Measurements from ENCODE around the gene PAN2.
"Not testable (repeated sequence)": the region's sequence is repeated elsewhere in the genome, so short reads cannot be mapped to it uniquely, and the experiment has no call there.

PAN2 gene

DNA sequence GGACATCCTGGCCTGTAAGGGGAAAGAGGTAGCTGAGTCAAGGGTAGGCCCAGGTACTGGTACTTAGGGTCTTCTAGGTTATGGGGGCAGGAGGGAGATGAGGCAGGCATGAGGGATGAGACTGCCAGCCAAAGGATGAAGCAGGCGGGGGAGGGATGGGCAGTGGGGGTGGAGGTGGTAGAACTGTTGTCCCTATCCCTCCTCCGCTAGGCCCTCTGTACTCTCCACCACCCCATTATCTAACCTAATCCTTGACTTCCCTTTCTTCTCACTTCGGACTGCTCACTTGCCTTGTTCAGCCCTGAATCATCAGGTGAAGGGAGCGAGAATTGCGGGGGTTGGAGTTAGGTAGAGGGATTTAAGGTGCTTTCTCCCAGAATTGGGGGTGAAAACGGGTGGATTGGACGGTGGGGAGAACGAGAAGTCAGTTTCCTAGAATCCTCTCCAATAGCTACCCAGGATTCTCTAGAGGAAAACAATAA is 562 bp downstream of the PAN2 start:
- no peak for FAIRE-seq
- DNase-seq (ENCODE audit: insufficient read length, low spot score), result no peak
- TF ChIP-seq TAF1 (IDR thresholded peaks at IDR 0.05; ENCODE audit: low read depth, low read length) (no peak), PAX5 (IDR thresholded peaks at IDR 0.05; ENCODE audit: insufficient read depth, low read length, severe bottlenecking) (no peak), POU2F2 (IDR thresholded peaks at IDR 0.05; ENCODE audit: low read depth, low read length) (no peak), POLR2A (IDR thresholded peaks at IDR 0.05; ENCODE audit: low read depth, low read length) (peak; percentile 65; the same call in 1 of the 2 replicates), SPI1 (IDR thresholded peaks at IDR 0.05; ENCODE audit: low read depth, low read length) (no peak), POLR2AphosphoS5 (IDR thresholded peaks at IDR 0.05; ENCODE audit: low read depth, low read length) (peak; percentile 30; the same call in 1 of the 2 replicates)

DNA sequence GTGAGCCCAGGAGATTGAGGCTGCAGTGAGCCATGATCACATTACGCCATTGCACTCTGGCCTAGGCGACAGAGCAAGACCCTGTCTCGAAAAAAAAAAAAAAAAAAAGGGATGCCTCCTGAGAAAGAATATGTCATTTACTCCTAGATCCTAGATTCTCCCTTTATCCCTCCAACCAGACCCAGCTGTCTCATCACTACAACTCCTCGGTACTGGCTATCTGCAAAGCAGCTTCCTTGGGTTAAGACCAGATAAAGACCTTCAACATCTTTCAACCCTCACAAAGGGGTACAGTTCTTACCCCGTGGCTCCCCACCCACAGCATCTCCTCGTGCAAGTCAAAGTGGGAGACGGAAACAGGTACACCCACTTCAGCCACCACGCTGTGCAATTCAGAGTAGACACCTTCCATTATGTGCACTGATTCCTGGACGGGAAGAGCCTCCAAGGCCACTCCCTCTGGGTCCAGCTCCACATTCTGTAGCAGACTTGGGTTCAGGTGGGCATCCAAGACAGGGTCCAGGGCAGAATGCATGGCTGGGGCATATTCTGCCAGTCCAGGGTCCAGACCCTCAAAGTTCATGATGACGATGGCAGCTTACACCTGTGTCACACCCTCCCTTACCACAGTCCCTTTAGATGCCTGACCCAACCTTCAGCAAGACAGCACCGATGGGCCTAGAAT is 1.1 kb downstream of the PAN2 start:
- FAIRE-seq, result peak; percentile 71
- TF ChIP-seq PAX5 (IDR thresholded peaks at IDR 0.05; ENCODE audit: insufficient read depth, low read length, severe bottlenecking), result no peak
- TF ChIP-seq POLR2A (IDR thresholded peaks at IDR 0.05; ENCODE audit: low read depth, low read length), result no peak
- no peak for TF ChIP-seq TAF1 (IDR thresholded peaks at IDR 0.05; ENCODE audit: low read depth, low read length)
- TF ChIP-seq POLR2AphosphoS5 (IDR thresholded peaks at IDR 0.05; ENCODE audit: low read depth, low read length), result no peak
- TF ChIP-seq SPI1 (IDR thresholded peaks at IDR 0.05; ENCODE audit: low read depth, low read length), result no peak
- no peak for TF ChIP-seq POU2F2 (IDR thresholded peaks at IDR 0.05; ENCODE audit: low read depth, low read length)
- DNase-seq (ENCODE audit: insufficient read length, low spot score), result no peak

DNA sequence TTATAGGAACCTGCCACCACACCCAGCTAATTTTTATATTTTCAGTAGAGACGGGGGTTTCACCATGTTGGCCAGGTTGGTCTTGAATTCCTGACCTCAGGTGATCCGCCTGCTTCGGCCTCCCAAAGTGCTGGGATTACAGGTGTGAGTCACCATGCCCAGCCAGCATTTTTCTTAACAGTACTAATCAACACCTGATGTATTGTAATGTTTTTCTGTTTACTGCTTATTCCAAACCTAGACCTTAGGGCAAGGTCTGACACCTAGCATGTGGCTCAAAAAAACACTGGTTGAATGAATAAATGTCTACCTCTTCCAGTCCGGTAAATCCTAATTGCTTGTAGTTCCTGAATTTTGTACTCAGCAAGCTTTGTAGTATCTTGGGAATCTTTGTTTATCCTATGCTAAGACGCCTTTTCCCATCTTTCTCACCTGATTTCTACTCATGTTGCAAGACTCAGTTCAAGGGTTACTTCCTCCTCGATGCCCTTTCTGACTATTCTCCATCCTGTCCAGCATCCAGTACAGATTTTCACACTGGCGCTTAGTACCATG is 2.8 kb downstream of the PAN2 start:
- no peak for DNase-seq (ENCODE audit: insufficient read length, low spot score)
- TF ChIP-seq SPI1 (IDR thresholded peaks at IDR 0.05; ENCODE audit: low read depth, low read length) (no peak), PAX5 (IDR thresholded peaks at IDR 0.05; ENCODE audit: insufficient read depth, low read length, severe bottlenecking) (no peak), TAF1 (IDR thresholded peaks at IDR 0.05; ENCODE audit: low read depth, low read length) (no peak), POU2F2 (IDR thresholded peaks at IDR 0.05; ENCODE audit: low read depth, low read length) (no peak), POLR2A (IDR thresholded peaks at IDR 0.05; ENCODE audit: low read depth, low read length) (no peak)
- no peak for FAIRE-seq

DNA sequence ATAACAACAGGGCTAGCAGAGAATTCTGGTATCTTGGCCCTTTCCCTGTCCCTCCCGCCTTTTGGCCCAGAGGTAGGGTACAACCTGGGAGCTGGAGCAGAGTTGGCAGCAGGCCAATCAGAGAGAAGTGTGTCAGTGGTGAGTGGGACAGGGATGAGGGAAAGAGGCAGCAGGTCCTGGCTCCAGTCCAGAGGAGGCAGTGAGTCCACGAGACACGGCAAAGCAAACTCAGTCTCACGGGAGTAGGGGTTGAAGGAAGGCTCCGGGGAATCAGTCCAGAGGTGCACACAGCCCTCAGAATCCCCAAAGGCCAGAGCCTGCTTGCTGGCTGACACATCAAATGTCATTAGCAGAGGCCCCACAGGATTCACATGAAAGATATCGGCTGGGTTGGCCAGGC is 7.3 kb downstream of the PAN2 start:
- TF ChIP-seq POLR2A (IDR thresholded peaks at IDR 0.05; ENCODE audit: low read depth, low read length), result no peak
- no peak for TF ChIP-seq SPI1 (IDR thresholded peaks at IDR 0.05; ENCODE audit: low read depth, low read length)
- TF ChIP-seq POLR2AphosphoS5 (IDR thresholded peaks at IDR 0.05; ENCODE audit: low read depth, low read length), result no peak
- TF ChIP-seq TAF1 (IDR thresholded peaks at IDR 0.05; ENCODE audit: low read depth, low read length), result no peak
- TF ChIP-seq POU2F2 (IDR thresholded peaks at IDR 0.05; ENCODE audit: low read depth, low read length), result no peak
- DNase-seq (ENCODE audit: insufficient read length, low spot score), result no peak
- FAIRE-seq, result no peak

DNA sequence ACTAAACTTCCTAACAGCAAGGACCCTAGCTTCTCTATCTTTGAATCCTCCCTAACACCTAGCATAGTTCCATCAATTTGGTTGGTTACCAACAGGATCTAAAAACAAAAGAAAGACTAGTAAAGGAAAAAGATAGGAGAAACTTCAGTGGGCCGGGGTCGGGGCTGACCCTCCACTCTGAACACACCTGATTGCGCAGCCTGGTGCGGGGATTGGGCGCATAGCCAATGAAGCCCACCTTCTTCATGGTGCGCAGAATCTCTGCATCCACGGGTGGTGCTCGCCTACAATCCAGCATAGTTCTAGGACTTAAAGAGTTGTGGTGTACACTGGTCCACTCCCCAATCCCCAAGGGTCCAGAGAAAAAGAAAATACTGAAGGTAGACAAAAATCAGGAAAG is 7.7 kb downstream of the PAN2 start:
- no peak for FAIRE-seq
- no peak for DNase-seq (ENCODE audit: insufficient read length, low spot score)
- TF ChIP-seq POLR2AphosphoS5 (IDR thresholded peaks at IDR 0.05; ENCODE audit: low read depth, low read length) (no peak), TAF1 (IDR thresholded peaks at IDR 0.05; ENCODE audit: low read depth, low read length) (no peak), POLR2A (IDR thresholded peaks at IDR 0.05; ENCODE audit: low read depth, low read length) (no peak), POU2F2 (IDR thresholded peaks at IDR 0.05; ENCODE audit: low read depth, low read length) (no peak), PAX5 (IDR thresholded peaks at IDR 0.05; ENCODE audit: insufficient read depth, low read length, severe bottlenecking) (no peak), SPI1 (IDR thresholded peaks at IDR 0.05; ENCODE audit: low read depth, low read length) (no peak)

DNA sequence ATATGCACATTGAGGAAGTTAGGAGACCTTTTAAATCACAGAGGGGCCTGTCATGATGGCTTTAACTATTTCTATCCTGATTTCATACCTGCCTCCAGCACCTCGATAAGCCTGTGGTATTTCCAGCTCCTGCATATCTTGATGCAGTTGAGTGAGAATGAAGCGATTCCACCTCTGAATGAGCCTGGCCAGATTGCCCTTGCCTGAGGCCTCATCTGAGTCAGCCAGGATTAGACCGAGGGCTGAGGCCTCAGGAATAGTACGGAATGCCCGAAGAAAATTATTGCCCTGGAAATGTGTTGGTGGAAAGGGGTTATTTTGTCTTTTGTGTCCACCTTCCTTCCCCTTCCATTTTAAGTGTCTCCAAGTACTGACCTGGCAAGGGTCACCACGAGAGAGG is 9.6 kb downstream of the PAN2 start:
- TF ChIP-seq PAX5 (IDR thresholded peaks at IDR 0.05; ENCODE audit: insufficient read depth, low read length, severe bottlenecking), result no peak
- FAIRE-seq (no peak), DNase-seq (ENCODE audit: insufficient read length, low spot score) (no peak)

DNA sequence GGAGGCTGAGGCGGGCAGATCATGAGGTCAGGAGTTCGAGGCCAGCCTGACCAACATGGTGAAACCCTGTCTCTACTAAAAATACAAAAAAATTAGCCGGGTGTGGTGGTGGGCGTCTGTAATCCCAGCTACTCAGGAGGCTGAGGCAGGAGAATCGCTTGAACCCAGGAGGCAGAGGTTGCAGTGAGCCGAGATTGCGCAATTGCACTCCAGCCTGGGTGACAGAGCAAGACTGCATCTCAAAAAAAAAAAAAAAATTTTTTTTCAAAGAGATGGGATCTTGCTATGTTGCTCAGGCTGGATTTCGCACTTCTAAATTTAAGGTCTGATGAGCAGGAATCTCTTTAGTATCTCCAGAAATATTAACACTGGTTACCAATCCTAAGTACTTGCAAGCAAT is 12.2 kb downstream of the PAN2 start:
- not testable (repeated sequence) for FAIRE-seq; DNase-seq (ENCODE audit: insufficient read length, low spot score)

DNA sequence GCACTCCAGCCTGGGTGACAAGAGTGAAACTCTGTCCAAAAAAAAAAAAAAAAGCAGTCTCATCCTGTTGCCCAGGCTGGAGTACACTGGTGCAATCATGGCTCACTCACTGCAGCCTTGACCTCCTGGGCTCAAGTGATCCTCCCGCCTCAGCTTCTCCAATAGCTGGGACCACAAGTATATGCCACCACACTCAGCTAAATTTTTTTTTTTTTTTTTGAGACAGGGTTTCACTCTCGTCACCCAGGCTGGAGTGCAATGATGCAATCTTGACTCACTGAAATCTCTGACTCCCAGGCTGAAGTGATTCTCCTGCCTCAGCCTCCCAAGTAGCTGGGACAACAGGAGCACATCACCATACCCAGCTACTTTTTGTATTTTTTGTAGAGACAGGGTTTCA is 12.8 kb downstream of the PAN2 start:
- no peak for TF ChIP-seq SPI1 (IDR thresholded peaks at IDR 0.05; ENCODE audit: low read depth, low read length)
- no peak for TF ChIP-seq POU2F2 (IDR thresholded peaks at IDR 0.05; ENCODE audit: low read depth, low read length)
- TF ChIP-seq POLR2A (IDR thresholded peaks at IDR 0.05; ENCODE audit: low read depth, low read length), result no peak
- no peak for TF ChIP-seq POLR2AphosphoS5 (IDR thresholded peaks at IDR 0.05; ENCODE audit: low read depth, low read length)
- TF ChIP-seq TAF1 (IDR thresholded peaks at IDR 0.05; ENCODE audit: low read depth, low read length), result no peak
- TF ChIP-seq PAX5 (IDR thresholded peaks at IDR 0.05; ENCODE audit: insufficient read depth, low read length, severe bottlenecking), result no peak
- no peak for FAIRE-seq
- no peak for DNase-seq (ENCODE audit: insufficient read length, low spot score)

DNA sequence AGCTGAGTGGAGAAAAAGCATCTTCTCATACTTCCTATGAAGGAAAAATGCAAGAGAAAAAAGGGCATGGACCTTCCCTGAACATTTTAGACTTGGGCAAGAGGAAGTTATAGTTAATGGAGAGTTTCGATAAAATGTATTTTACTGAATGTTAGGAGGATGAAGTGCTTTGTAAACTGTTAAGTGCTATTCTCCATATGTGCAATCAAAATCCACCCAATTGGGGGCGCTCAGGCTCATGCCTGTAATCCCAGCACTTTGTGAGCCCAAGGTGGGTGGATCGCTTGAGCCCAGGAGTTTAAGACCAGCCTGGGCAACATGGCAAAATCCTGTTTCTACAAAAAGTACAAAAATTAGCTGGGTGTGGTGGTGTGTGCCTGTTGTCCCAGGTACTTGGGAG is 16.1 kb downstream of the PAN2 start:
- DNase-seq (ENCODE audit: insufficient read length, low spot score) (no peak), FAIRE-seq (no peak)
- TF ChIP-seq POLR2A (IDR thresholded peaks at IDR 0.05; ENCODE audit: low read depth, low read length) (no peak), POU2F2 (IDR thresholded peaks at IDR 0.05; ENCODE audit: low read depth, low read length) (no peak), POLR2AphosphoS5 (IDR thresholded peaks at IDR 0.05; ENCODE audit: low read depth, low read length) (no peak), PAX5 (IDR thresholded peaks at IDR 0.05; ENCODE audit: insufficient read depth, low read length, severe bottlenecking) (no peak), TAF1 (IDR thresholded peaks at IDR 0.05; ENCODE audit: low read depth, low read length) (no peak), SPI1 (IDR thresholded peaks at IDR 0.05; ENCODE audit: low read depth, low read length) (no peak)

Data from GM12891 (cell line).